Stimulated activated naive CD8-positive, alpha-beta T cell treated with anti-CD3 and anti-CD28 coated beads, Interleukin-15, Interleukin-2, amounts not matched to agents 100 ng/mL and 50 ng/mL, for 24 hours (primary cell): ENCODE results near the gene HSPA1A.

ENCODE experiments used
- H3K27ac Mint-ChIP-seq: one replicate; pipeline ENCODE4 v1.8.0; 2021; ENCODE audit warnings: mild to moderate bottlenecking, mixed read lengths
- H3K27me3 Mint-ChIP-seq: one replicate; pipeline ENCODE4 v1.8.0; 2021; ENCODE audit warnings: mixed read lengths
- H3K36me3 Mint-ChIP-seq: one replicate; pipeline ENCODE4 v1.8.0; 2021; ENCODE audit warnings: low read depth, mixed read lengths
- H3K4me1 Mint-ChIP-seq: one replicate; pipeline ENCODE4 v1.8.0; 2021; ENCODE audit warnings: low read depth, mixed read lengths
- H3K4me3 Mint-ChIP-seq: one replicate; pipeline ENCODE4 v1.8.0; 2021; ENCODE audit warnings: mild to moderate bottlenecking, mixed read lengths
- H3K9me3 Mint-ChIP-seq: one replicate; pipeline ENCODE4 v1.8.0; 2021; ENCODE audit warnings: mixed read lengths

HSPA1A gene

GRCh38 chr6:31815025-31815838 lies at the start of gene HSPA1A, which contains the start of gene HSPA1L:
Gene HSPA1A (plus strand): TSS chr6:31815543. CDS start chr6:31815757, 214 bp downstream.
Gene HSPA1L (minus strand): TSS chr6:31815283. CDS start chr6:31811972, 3,311 bp downstream.
- H3K27ac Mint-ChIP-seq, result peak within 1 kb of the TSS; percentile 92
- H3K9me3 Mint-ChIP-seq, result no peaks in the 10 kb centered on the region
- no peaks in the 10 kb centered on the region for H3K36me3 Mint-ChIP-seq
- H3K4me3 Mint-ChIP-seq, result peak within 1 kb of the TSS; percentile 83
- no peaks in the 10 kb centered on the region for H3K27me3 Mint-ChIP-seq
- H3K4me1 Mint-ChIP-seq, result peaks cover 58% of the 10 kb centered on the region

DNA sequence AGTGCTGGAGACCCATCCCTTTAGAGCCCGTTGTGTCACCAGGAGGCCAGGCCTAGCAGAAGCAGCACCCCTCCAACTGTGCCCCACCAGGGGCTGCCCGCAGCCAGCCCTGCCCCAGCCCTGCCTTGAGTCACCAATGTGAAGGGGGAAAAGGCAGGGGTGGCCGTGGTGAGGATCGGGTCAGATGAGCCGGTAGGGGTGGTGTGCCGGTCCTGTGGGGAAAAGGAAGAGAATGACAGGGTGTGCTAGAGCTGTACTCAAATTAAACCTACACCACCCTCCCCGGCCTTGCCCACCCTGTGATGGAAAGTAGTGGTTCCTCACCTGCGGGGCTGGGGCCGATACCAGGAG lies 49.8 kb upstream of the HSPA1A start:
- no peak overlapping the region for H3K27ac Mint-ChIP-seq
- H3K4me1 Mint-ChIP-seq, result peaks cover 10% of the 10 kb centered on the region
- H3K36me3 Mint-ChIP-seq, result peaks cover 34% of the 10 kb centered on the region
- H3K4me3 Mint-ChIP-seq, result no peak overlapping the region
- H3K9me3 Mint-ChIP-seq, result no peaks in the 10 kb centered on the region
- H3K27me3 Mint-ChIP-seq, result no peaks in the 10 kb centered on the region

- peaks cover 12% of the 10 kb centered on the region for H3K4me1 Mint-ChIP-seq
- no peaks in the 10 kb centered on the region for H3K9me3 Mint-ChIP-seq
- no peaks in the 10 kb centered on the region for H3K27me3 Mint-ChIP-seq
- H3K27ac Mint-ChIP-seq, result no peak overlapping the region
- peaks cover 29% of the 10 kb centered on the region for H3K36me3 Mint-ChIP-seq
- H3K4me3 Mint-ChIP-seq, result no peak overlapping the region
Measured at GRCh38 chr6:31765910-31766794, 49.2 kb upstream of the HSPA1A start.

DNA sequence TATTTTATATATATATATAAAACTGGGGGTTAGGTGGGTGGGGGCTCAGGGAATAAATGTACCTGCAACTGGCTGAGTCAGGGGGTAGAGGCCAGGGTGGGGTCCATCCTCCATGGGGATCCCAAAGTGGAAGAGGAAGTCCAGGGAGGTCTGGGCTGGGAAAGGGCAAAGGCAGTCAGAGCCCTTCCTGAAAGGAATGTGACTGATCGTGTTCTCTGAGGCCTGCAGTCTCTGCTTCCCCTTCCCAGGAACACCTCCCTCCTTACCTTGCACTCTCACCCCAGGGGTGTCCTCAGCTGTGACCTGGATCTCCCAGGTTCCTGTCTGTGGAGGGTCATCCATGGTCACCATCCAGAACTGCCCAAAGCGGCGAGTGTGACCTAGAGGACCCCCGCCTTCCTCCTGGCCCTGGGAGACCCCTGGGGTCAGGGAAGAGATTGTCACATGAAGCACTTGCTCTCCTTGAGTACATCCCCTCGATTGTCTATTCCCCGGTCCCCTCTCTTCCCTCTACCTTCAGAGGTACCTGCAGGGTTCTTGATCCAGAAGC lies 48.2 kb upstream of the HSPA1A start:
- Mint-ChIP-seq H3K27me3 (no peaks in the 10 kb centered on the region), H3K4me3 (no peak overlapping the region), H3K9me3 (no peaks in the 10 kb centered on the region), H3K27ac (no peak overlapping the region), H3K36me3 (peaks cover 27% of the 10 kb centered on the region), H3K4me1 (peaks cover 21% of the 10 kb centered on the region)

GRCh38 chr6:31768363-31769257 lies 46.7 kb upstream of the HSPA1A start:
- peaks cover 15% of the 10 kb centered on the region for H3K36me3 Mint-ChIP-seq
- H3K4me3 Mint-ChIP-seq, result no peak overlapping the region
- no peaks in the 10 kb centered on the region for H3K9me3 Mint-ChIP-seq
- no peaks in the 10 kb centered on the region for H3K27me3 Mint-ChIP-seq
- H3K4me1 Mint-ChIP-seq, result peaks cover 35% of the 10 kb centered on the region
- H3K27ac Mint-ChIP-seq, result no peak overlapping the region

GRCh38 chr6:31769684-31770371 lies 45.5 kb upstream of the HSPA1A start:
- Mint-ChIP-seq H3K27ac (no peak overlapping the region), H3K36me3 (peaks cover 6% of the 10 kb centered on the region), H3K4me3 (no peak overlapping the region), H3K9me3 (no peaks in the 10 kb centered on the region), H3K4me1 (peaks cover 38% of the 10 kb centered on the region), H3K27me3 (no peaks in the 10 kb centered on the region)

DNA sequence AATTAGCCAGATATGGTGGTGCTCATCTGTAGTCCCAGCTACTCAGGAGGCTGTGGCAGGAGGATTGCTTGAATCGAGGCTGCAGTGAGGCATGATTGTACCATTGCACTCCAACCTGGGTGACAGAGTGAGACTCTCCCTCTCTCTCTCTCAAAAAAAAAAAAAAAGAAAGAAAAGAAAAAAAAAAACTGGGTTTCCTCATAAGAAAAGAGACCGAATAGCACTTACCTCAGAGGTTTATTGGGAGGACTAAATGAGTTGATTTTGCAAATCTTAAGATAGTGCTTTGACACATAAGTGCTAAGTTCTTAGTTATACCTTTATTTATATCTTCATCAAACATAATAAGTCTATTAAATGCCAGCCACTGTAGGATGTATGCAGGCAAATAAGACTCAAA lies 44.5 kb upstream of the HSPA1A start:
- Mint-ChIP-seq H3K4me3 (no peak overlapping the region), H3K4me1 (peaks cover 45% of the 10 kb centered on the region), H3K36me3 (peaks cover 5% of the 10 kb centered on the region), H3K27ac (no peak overlapping the region), H3K27me3 (no peaks in the 10 kb centered on the region), H3K9me3 (no peaks in the 10 kb centered on the region)

- H3K27ac Mint-ChIP-seq, result peak overlapping the region; percentile 67
- H3K4me1 Mint-ChIP-seq, result peaks cover 56% of the 10 kb centered on the region
- no peaks in the 10 kb centered on the region for H3K27me3 Mint-ChIP-seq
- no peaks in the 10 kb centered on the region for H3K9me3 Mint-ChIP-seq
- H3K36me3 Mint-ChIP-seq, result peaks cover 5% of the 10 kb centered on the region
- H3K4me3 Mint-ChIP-seq, result peak overlapping the region; percentile 43
Measured at GRCh38 chr6:31771992-31772358, 43.4 kb upstream of the HSPA1A start.

DNA sequence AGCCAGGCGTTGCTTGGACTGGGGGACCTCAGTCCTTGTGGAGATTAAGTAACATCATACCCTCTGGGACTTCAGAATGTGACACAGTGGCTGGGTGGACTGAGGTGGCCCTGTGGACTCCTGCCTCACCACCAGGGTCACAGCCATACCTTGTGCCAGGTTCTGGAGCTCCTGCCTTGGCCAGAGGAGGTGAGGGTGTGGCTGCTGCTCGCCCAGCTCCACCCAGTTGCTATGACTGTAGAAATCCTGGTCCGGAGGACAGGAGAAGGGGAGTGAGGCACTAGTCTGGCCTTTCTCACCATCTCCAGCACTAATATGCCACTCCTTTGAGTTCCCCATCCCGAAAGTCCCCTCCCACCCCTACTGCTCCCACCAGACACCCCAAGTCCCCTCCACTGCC lies 40.2 kb upstream of the HSPA1A start:
- Mint-ChIP-seq H3K9me3 (no peaks in the 10 kb centered on the region), H3K4me3 (no peak overlapping the region), H3K27ac (no peak overlapping the region), H3K27me3 (no peaks in the 10 kb centered on the region), H3K4me1 (peaks cover 61% of the 10 kb centered on the region), H3K36me3 (peaks cover 18% of the 10 kb centered on the region)

DNA sequence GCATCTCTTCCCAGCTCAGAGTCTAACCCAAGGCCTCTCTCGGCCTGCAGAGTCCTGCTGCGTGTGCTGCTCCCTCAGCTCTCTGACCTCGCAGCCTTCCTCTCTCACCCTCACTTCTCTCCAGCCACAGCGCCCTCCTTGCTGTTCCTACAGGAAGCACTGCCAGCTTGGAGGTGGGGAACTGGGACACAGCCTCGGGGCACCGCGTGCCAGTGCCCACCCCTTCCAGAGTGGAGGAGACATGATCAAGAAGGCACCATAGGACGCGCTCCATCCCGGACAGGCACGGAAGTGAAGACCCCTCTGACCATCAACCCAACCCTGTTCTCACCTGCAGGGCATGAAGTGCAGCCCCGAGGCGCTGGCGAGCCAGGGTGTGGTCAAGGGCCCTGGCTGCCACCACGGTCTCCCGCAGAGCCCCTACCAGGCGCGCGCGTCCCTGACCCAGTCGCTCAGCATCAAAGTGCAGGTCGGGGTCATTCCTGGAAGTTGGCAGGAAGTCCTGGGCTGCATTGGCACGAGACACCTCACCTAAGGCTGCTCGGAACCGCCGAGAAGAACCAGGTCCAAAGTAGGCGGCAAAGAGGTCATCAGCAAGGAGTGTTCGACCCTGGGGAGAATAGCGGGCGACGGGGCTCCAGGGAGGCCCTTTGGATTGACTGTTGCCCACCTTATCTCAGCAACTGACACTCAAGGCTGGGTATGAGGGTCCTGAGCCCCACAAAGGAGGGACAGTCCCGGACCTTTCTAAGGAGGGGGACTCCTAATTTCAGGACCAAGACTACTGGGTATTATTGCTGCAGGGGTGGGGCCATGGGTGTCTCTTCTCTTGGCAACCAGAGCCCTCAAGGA lies 39.5 kb upstream of the HSPA1A start:
- H3K4me1 Mint-ChIP-seq, result peaks cover 61% of the 10 kb centered on the region
- no peaks in the 10 kb centered on the region for H3K27me3 Mint-ChIP-seq
- H3K4me3 Mint-ChIP-seq, result no peak overlapping the region
- H3K9me3 Mint-ChIP-seq, result no peaks in the 10 kb centered on the region
- peaks cover 25% of the 10 kb centered on the region for H3K36me3 Mint-ChIP-seq
- peak overlapping the region; percentile 87 for H3K27ac Mint-ChIP-seq

DNA sequence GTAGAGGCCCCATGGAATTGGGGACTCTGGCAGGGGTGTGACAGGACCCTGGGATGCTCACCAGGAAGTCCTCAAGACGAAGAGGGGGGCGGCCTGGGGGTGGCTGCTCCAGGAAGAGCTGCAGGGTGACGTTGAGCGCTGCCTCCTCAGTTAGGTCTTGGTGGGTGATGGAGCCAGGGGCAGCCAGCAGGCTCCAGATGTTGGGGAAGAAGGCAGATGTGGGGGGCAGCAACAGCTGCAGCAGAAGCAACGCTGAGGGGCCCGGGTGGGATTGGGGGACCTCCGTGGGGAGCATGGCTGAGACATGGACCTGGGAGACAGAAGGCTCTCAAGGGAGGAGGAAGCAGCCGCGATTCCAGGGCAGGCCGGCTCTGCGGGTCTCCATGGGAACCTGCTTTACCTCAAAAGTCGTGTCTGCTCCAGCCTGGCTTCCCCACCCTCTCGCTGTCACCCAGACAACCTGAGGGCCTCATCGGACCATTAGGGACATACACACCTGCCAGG lies 38.8 kb upstream of the HSPA1A start:
- peaks cover 25% of the 10 kb centered on the region for H3K36me3 Mint-ChIP-seq
- peak overlapping the region; percentile 87 for H3K27ac Mint-ChIP-seq
- no peaks in the 10 kb centered on the region for H3K9me3 Mint-ChIP-seq
- H3K27me3 Mint-ChIP-seq, result no peaks in the 10 kb centered on the region
- peaks cover 55% of the 10 kb centered on the region for H3K4me1 Mint-ChIP-seq
- H3K4me3 Mint-ChIP-seq, result peak overlapping the region; percentile 26

DNA sequence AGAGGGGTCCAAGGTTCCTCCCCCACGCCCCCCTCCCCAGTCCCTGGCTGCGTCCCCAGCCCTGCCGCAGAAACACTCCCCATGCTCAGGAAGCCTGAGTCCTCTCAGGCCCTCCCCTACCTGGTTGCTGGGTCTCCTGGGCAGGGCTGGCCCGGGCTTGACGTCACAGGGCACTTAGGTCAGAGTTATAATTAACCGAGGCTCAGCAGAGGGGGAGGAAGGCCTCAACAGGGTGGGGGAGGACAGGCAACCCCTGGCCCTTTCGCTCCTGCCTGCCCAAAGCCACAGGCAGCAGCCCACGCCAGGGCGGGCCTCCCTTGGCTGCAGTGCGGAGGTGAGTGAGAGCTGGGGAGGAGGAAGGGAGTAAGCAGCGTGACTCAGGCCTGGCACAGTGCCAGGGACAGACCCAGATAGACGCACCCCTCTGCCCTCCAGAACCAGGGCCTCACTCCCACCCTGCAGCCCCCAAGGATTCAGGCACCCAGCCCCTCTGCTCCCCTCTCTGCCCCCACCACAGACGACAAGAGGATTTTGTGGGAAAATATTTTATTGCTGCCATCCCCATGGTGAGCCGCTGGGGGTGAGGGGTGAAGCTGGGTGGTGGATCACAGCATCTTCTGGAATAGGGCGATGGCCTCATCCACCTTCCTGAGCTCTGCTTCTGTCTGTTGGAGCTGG lies 38.2 kb upstream of the HSPA1A start, which contains the start of gene VWA7:
TSS of gene VWA7 (minus strand) at position 340 of the 678 bp plus-strand sequence. CDS start 549 bp downstream, outside the sequence.
- Mint-ChIP-seq H3K27me3 (no peaks in the 10 kb centered on the region), H3K4me1 (peaks cover 50% of the 10 kb centered on the region), H3K36me3 (peaks cover 25% of the 10 kb centered on the region), H3K27ac (peak within 1 kb of the TSS; percentile 87), H3K4me3 (peak within 1 kb of the TSS; percentile 26), H3K9me3 (no peaks in the 10 kb centered on the region)
